Measurements from ENCODE around the gene SPESP1. TPM values are rescaled to one million over a fixed set of nuclear protein-coding genes. Genes with fewer than 3 reads are reported as not detected.

SPESP1 gene
- total and polyA plus RNA-seq, 2 donors (not counting 3 experiments of a cell fraction or from before 2014, with no cell fraction given): 1.5 to 2.0 TPM

DNA sequence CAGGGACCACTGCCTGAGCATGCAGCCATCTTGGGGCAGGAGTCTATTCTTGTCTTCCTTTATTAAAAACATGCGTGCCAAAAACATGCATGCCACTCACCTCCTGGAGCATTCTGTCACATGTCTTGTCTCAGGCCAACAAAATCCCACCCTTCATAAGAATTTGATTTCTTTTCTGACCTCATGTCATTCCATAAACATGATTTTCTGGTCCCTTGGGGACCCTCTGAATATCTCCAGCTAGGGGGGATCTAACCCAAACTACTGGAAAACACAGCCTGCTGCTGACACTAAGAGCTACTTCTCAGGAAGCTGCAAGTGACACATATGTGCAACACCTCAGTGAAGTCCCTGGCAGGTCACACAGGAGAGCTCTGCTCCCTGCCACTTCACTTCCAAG lies 57.4 kb downstream of the SPESP1 start:
- DNase-seq (ENCODE audit: low read depth, low spot score): no peak
- TF ChIP-seq MYC (IDR thresholded peaks at IDR 0.05; ENCODE audit: low read depth, low read length): no peak
- TF ChIP-seq GATA2 (IDR thresholded peaks at IDR 0.05; ENCODE audit: insufficient read depth, insufficient read length, low read depth, low read length): no peak
- TF ChIP-seq MAX (IDR thresholded peaks at IDR 0.05; ENCODE audit: insufficient read depth, insufficient read length): no peak
- no peak for TF ChIP-seq POLR2A (IDR thresholded peaks at IDR 0.05; ENCODE audit: low read depth, low read length)
- TF ChIP-seq, protein P1, sequence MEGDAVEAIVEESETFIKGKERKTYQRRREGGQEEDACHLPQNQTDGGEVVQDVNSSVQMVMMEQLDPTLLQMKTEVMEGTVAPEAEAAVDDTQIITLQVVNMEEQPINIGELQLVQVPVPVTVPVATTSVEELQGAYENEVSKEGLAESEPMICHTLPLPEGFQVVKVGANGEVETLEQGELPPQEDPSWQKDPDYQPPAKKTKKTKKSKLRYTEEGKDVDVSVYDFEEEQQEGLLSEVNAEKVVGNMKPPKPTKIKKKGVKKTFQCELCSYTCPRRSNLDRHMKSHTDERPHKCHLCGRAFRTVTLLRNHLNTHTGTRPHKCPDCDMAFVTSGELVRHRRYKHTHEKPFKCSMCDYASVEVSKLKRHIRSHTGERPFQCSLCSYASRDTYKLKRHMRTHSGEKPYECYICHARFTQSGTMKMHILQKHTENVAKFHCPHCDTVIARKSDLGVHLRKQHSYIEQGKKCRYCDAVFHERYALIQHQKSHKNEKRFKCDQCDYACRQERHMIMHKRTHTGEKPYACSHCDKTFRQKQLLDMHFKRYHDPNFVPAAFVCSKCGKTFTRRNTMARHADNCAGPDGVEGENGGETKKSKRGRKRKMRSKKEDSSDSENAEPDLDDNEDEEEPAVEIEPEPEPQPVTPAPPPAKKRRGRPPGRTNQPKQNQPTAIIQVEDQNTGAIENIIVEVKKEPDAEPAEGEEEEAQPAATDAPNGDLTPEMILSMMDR (IDR thresholded peaks at IDR 0.05; ENCODE audit: extremely low read depth in 1 of 2, insufficient read depth in 1 of 2, low read depth in 1 of 2, low read length in 2 of 2): no peak
- TF ChIP-seq FOS (IDR thresholded peaks at IDR 0.05; ENCODE audit: borderline replicate concordance, insufficient read depth, low read length): no peak
- no peak for TF ChIP-seq POLR2AphosphoS5 (IDR thresholded peaks at IDR 0.05; ENCODE audit: insufficient read depth, low read depth, low read length)
- no peak for TF ChIP-seq JUN (IDR thresholded peaks at IDR 0.05; ENCODE audit: borderline replicate concordance, insufficient read depth, insufficient read length, low read depth)
- no peak for TF ChIP-seq EZH2 (IDR thresholded peaks at IDR 0.05; ENCODE audit: borderline replicate concordance, low read depth, low read length, severe bottlenecking)
- no peak overlapping the region for H3K27ac ChIP-seq (ENCODE audit: insufficient read depth, low read depth, low read length)
- no peaks in the 10 kb centered on the region for H3K4me1 ChIP-seq (ENCODE audit: control insufficient read depth, extremely low read depth, insufficient read depth, low read length)
- H4K20me1 ChIP-seq (replicated peaks; ENCODE audit: control insufficient read depth, extremely low read depth, insufficient read depth, low read length): no peaks in the 10 kb centered on the region
- no peaks in the 10 kb centered on the region for H3K9me1 ChIP-seq (replicated peaks; ENCODE audit: control insufficient read depth, extremely low read depth, insufficient read depth, low read length)
- no peak overlapping the region for H2AFZ ChIP-seq (ENCODE audit: low read depth, low read length)
- ChIA-PET POLR2A (no interaction called here), CTCF (interaction anchor here (0.9 to 1.4 kb wide), 2 partner anchors 13 kb away, joined by 3 read pairs; no protein-coding TSS in a partner anchor)
- no peak for FAIRE-seq
- H3K27me3 ChIP-seq (ENCODE audit: control insufficient read depth in 2 of 2, insufficient read depth in 2 of 2, low read length in 2 of 2): peaks cover 0 to 7% of the 10 kb centered on the region in 2 experiments
- no peak overlapping the region for H3K4me2 ChIP-seq (ENCODE audit: insufficient read depth, low read length)
- no peak overlapping the region for H3K9ac ChIP-seq (replicated peaks; ENCODE audit: extremely low read depth, insufficient read depth, low read length)
- no peaks in the 10 kb centered on the region for H3K79me2 ChIP-seq (ENCODE audit: control insufficient read depth, insufficient read depth, low read length)
- dilution Hi-C loops (cut with MboI; ENCODE audit: extremely low pct_ligation_motif_present, low sequenced_read_pairs): no loop called here
- no peak overlapping the region for H3K4me3 ChIP-seq (replicated peaks in 1 of 3; ENCODE audit: insufficient read depth in 1 of 3, low read depth in 1 of 3, low read length in 3 of 3)
- H3K36me3 ChIP-seq (ENCODE audit: control insufficient read depth in 2 of 2, extremely low read depth in 1 of 2, insufficient read depth in 2 of 2, low read length in 2 of 2): no peaks in the 10 kb centered on the region
- intact Hi-C loops (cut with micrococcal nuclease): no loop called here
- no peaks in the 10 kb centered on the region for H3K9me3 ChIP-seq (replicated peaks; ENCODE audit: control insufficient read depth, insufficient read depth, low read length)
- BruUV-seq (replicated peaks): no TSS peak
